ENCODE results near the gene OR52A1.

OR52A1 gene

DNA sequence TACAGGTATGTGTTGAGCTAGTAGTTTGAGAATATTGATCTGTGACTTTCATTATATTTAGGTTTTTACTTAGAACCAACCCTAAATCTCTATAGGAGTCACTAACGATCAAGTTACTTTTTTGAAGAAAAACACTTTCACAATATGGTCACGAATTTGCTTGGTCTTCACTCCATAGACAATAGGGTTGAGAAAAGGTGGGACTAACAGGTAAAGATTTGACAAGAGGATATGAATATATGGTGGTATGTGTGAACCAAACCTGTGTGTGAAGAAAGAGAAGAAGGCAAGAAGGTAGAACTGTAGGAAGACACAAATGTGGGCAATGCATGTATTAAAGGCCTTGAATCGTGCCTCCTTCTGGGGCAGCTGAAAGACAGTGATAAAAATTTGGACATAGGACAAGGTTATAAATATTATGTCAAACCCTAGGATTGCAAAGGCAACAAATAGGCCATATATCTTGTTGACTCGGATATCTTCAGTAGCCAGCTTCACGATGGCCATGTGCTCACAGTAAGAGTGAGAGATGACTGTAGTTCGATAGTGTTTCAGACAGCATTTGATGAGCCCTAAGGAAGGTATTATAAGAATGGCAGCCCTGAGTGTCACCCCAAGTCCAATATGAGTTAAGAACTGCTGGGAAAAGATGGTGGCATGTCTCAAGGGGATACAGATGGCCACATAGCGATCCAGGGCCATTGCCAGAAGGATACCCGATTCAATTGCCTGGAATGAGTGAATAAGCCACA, 22.8 kb downstream of the OR52A1 start:
- DNase-seq: no peak

DNA sequence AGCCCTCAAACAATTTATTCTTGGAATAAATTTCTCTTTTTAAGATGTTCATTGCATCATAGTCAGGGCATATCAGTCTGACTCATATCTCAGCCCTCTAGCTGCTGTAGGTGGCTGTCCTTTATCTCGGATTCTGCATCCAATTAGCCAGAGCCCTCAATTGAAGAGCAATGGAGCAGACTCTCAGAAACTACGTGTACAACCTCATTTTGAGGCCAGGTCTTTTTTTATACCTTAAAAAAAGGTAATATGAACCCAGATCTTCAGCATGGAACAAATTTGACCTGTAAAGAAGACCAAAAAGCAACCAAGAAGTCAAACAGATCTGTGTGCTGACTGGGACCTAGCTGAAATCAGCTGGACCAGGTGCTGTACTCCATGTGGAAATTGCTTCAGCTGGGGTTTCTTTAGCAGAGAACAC, 25.1 kb downstream of the OR52A1 start:
- DNase-seq: no peak

DNA sequence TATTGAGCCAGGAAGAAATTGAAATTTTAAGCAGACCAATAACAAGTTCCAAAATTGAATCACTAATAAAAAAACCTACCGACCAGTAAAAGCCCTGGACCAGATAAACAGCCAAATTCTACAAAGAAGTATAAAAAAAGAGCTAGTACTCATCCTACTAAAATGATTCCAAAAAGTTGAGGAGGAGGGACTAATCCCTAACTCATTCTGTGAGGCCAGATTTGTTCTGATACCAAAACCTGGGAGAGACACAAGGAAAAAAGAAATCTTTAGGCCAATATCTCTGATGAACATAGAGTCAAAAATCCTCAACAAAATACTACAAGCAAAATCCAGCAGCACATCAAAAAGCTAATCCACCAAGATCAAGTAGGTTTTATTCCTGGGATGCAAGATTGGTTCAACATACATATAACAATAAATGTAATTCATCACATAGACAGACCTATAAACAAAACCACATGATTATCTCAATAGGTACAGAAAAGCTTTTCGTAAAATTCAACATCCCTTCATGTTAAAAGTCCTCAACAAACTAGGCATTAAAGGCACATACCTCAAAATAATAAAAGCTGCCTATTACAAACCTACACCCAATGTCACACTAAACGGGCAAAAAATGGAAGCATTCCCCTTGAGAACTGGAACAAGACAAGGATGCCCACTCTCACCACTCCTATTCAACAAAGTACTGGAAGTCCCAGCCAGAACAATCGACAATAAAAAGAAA, 29.5 kb downstream of the OR52A1 start:
- no peak for DNase-seq

GRCh38 chr11:5123802-5124521, 30.6 kb downstream of the OR52A1 start:
- DNase-seq: peak; percentile 71

- no peak for DNase-seq
These were observed 35.7 kb downstream of the OR52A1 start for GRCh38 chr11:5118893-5119292.

- no peak for DNase-seq
These were observed 37.0 kb downstream of the OR52A1 start for GRCh38 chr11:5117588-5117987.

- DNase-seq: no peak
These were observed 39.2 kb downstream of the OR52A1 start for GRCh38 chr11:5115339-5115738.

DNA sequence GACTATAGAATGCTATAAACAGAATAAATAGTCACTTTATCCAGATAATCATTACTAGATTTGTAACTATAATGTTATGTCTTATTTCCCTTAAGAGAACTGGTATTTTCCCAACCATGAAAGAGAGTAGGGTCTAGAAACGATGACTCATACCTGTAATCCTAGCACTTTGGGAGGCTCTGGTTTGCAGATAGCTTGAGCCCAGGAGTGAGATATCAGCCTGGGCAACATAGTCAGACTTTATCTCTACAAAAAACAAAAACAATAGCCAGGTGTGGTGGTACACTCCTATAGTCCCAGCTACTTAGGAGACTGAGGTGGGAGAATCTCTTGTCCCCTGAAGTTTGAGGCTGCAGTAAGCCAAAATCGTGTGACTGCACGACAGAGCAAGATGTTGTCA, 47.3 kb downstream of the OR52A1 start:
- no peak for DNase-seq

DNA sequence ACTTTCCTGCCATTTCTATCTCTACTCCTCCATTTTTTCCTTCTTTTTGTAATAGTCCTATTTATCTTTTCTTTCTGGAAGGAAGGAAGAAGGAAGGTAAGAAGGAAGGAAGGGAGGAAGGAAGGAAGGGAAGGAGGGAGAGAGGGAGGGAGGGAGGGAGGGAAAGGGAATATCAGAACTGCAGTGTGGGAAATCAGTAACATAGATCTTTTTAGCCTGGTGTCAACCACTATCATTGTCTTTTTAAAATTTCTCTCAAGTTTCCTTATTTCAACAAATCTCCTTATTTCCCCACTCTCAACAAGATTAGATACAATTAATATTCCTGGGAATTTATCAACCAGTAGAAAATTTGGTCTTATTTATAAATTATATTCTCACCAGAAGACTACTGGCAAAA, 51.5 kb downstream of the OR52A1 start:
- DNase-seq: no peak

DNA sequence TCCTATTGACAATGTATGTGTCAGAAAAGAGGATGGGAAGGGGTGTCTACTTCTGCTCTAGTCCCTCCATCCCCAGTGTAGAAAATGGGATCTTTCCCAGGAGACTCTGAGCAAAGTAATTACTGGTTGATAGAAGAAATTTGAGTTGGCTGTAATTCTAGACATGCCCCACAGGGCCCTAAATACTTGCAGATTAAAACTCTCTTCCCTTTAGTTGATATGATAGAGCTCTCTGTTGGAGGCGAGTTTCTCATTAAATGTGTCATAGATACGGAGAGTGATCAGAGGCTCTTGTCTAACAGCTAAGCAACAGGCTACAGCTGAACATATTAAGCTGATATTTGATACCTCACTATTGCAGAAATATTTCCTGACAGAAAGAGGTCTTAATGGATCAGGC, 52.3 kb downstream of the OR52A1 start:
- DNase-seq: no peak

DNA sequence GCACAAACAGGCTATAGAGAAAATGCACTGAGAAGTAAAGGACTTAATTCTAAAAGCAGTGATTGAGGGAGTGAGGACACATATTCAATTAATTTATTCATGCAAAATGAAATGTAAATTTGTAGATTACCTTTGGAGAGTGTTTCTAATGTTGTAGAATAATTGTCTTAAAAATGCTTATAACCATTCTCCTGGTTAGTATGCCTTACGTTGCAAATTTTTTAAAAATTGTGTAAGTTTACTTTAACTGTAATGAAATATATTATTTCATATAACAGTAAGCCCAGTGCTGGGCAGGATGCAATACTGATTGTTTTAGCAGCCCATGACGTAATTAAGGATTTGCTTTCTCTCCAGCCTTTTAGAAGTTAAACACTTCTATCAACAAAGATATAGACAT, 58.5 kb downstream of the OR52A1 start:
- no peak for DNase-seq
